HG03139 (cell line): ENCODE results near the gene ADAMTS12.

Experiments used
- ATAC-seq: cut with Tn5 transposase; IDR thresholded peaks from one replicate; pipeline ENCODE4 v1.9.1; 2021; ENCODE audit not compliant: unreplicated experiment

Gene ADAMTS12

DNA sequence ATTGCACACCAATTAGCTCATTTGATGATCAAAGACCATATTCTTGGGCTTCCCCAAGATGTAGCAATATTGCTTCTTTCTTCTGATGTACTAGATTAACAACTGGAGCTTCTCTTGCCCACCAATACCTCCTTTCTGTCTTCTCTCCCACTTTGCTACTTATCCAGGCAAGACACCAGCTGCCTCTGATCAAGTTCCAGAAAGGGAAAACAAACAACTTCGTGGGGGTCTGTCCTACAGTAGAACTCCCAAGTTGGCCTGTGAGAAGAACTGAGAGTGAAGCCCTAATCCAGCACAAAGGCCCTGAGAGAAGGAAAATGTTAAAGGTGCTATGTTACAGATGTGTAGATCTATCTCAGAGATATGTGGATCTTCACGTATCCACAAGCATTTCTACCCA lies 44.9 kb downstream of the ADAMTS12 start:
- no peak for ATAC-seq

DNA sequence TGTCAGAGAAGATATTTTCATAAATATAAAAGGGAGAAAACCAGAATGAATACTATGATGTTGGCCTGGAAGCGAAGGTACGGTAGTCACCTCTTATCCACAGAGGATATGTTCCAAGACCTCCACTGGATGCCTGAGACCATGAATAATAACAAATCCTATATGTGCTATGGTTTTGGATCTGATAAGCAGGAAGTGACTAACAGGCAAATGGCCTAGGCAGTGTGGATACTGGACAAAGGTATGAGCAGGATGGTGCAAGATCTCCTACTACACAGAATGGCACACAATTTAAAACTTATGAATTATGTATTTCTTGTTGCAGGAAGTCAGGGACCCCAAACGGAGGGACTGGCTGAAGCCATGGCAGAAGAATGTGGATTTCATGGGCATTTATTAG lies 48.2 kb downstream of the ADAMTS12 start:
- ATAC-seq, result no peak

DNA sequence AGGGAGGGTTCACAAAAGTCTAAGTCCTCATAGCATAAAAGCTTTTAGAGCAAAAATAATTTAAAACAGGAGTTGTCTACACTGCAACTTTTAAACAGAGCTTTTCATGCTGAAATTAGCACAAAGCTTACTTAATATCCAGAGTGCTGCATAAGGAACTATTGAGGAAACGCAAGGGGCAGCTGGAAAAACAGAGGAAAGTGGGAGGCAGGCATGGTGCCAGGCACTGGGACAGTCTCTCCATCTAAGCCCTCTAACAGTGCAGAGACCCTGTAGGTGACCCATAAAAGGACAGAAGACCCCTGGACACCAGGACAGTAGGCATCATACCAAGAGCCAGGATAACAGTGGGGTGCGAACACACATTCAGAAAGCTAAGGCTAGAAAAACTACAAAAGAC lies 49.3 kb downstream of the ADAMTS12 start:
- ATAC-seq, result no peak

DNA sequence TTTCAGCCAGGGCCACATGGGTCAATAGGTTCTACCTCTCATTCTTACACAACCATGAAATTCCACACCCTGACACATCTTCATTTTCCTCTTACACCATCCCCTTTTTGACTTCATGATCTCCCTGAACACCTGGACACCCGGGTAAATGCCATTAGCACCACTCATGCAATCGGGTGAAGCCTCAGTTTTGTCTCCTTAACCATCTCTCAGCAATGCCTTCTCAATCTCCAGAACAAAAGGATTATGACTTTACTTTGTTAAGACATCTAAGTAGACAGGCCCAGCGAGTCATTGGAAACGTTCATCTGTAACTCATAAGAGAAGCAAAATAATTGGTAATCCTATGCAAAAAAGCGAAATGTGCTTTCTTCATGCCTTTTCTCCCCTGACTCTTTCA lies 49.9 kb downstream of the ADAMTS12 start:
- no peak for ATAC-seq

DNA sequence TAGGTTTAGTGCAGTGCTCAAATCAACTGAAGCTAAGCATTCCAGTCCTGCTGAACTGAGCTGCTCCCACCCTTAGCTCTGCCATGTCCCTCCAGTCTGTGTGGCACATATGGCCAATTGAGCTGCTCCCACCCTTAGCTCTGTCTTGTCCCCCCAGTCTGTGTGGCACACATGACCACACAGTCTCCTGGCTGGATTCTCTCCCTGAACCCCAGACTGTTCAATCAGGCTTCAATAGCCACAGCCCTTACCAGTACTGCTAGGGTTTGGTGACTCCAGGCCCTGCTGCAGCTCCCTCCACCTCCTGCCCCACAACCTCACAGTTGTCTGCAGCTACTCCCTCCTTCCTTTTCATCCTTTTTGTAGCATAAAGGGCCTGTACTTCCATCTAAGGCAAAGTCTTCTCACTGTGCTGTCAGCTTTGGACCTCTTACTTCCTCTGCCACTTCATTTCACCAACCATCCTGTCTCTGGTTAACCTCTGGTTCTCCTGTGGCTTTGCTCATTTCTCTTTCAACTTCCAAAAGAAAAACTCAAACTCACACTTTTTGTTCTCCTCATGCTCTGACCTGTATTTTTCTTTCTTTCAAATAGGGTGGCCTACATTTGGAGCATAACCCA lies 50.8 kb downstream of the ADAMTS12 start:
- peak; percentile 78 for ATAC-seq

DNA sequence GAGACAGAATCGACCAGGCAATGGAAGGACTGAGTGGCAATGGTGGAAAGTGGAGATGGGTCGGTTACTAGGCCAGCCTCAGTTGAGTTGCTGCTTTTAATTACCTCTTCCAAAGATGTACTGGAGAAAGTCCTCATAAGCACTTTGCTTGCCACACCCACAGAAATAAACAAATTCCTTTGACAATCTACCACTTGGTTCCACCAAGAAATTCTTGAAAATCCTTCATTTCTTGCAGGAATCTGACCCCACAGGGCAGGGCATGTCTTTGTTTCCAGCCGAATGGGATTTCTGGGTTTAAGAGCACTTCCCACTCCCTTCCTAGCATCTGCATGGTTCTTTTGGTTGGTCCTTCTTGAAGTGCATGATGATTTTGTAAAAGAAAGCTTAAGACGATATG lies 54.5 kb downstream of the ADAMTS12 start:
- ATAC-seq, result no peak

DNA sequence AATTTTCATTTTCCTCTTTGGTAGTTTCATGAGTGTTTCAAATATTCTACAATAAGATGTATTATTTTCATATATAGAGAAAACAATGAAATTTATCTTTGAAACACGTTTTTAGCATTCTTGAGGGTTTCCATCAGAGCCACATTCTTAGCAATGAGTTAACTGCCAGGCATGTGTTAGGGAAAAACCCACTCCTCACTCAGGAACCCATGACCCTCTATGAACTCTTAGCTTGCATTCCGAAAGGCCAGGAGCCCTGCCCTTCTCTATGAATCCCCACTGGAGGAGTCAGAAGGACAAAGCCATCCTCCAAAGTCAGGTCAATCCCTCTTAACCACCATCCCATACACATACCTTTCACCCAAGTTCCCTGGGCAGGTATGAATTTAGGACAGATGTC lies 57.5 kb downstream of the ADAMTS12 start:
- ATAC-seq, result no peak

DNA sequence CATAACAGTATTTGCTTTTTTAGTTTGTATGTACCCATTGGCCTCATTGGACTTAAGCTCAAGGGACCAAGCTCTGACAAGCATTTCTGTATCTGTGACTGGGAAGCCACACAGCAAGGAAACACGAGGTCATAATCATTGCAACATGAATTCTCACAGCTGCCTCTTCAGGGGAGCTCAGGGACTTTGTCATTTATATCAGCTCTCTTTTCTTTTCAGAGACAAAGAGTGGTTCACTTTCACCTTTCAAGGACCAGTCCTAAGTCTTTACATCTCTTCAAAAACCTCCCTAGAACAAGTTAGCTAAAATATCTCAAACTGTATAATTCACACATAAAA lies 58.6 kb downstream of the ADAMTS12 start:
- no peak for ATAC-seq

DNA sequence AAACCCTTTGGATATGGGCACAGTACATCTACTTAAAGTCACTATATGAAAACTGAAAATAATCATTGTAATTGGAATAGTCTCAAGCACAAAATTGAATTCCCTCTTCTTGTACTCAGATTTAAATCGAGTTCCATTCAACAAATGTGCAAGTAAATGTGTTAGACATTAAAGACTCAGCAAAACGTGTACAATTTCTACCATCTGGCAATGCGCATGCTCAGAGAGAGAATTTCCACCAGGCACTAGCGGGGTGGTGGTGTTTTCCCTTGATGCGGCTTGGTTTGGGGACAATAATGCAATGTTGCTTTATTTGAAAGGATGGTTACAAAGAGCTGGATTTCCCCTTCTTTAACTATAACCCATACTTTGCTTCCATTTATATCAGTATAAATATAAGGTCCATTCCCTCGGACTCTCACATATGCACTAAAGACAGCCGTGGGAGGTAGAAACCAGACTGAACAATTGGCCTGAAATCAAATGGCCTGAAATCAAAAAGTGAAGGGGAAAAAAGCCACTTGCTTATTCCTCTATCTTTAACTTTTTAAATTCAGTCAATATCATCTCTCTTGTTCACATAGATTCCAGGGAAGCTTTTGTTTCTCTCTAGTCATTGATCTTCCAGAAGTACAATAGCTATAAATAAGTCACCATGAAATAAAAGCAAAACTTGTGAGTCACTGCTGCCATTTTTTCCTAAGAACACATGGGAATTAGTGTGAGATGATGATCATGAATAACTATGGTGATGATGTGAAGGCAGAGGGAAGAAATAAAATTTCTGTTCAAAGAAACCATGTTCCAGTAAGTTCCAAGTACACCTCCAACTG lies 59.2 kb downstream of the ADAMTS12 start:
- ATAC-seq, result no peak

DNA sequence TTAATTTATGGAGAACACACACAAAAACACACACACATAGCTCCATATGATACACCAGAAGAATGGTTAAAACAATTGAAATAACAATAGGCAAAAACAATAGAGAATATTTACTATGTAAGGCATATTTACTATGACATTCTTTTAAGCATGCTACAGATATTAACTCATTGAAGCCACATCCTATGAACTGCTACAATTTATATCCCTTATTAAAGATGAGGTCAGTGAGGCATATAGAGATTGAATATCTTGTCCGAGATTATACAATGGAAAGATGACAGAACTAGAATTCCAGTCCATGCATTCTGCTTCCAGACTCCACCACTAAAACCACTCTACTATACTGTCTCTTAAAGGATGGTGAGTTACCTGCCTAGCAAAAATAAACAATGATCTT lies 60.7 kb downstream of the ADAMTS12 start:
- no peak for ATAC-seq

DNA sequence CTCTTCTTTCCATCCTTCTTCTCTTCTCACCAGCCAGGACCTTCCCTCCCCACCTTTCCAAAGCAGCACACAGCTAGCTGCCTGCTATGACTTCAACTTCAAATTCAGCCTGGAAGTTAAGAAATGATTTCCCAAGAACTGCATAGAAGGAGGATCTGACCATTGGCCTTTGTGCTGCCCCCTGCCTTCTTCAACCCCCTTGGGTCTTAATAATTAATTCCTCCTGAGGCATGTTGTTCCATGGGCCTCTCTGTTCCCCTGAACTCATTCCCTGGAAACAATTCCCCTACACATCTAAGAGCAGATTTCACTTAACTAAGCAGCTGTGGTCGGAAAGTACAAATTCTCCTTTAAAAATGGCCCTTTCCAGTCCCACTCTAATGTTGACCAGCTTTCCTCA lies 62.4 kb downstream of the ADAMTS12 start:
- ATAC-seq, result no peak

DNA sequence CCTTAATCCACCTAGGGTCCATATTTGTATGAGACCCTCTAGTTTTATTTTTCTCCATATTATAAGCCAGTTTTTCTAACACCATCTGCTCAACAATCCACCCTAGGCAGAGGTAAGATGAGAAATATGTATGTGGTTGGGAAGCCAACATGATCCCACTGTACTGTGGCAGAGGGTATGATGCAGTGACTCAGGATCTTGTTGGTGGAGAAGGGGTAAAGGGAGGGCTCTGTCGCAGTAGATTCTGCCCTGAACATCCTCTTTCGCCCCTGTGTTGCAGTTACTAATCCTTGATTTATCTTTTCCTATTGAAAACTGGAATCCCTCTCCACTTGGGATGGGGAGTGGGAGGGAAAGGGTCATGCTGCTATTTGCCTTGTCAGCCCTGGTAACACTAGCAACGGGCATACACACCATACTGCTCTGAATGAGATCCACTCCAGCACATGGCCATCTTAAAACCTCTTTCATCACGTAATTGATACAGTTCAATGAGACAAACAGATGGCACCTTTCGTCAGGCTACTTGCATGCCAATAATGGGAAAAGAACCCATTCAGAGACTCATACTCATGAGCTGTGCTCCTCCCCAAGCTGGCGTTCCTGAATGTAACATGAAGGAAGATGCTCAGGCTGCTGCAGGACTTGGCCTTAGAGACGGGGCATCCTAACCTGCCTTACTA lies 63.0 kb downstream of the ADAMTS12 start:
- no peak for ATAC-seq

DNA sequence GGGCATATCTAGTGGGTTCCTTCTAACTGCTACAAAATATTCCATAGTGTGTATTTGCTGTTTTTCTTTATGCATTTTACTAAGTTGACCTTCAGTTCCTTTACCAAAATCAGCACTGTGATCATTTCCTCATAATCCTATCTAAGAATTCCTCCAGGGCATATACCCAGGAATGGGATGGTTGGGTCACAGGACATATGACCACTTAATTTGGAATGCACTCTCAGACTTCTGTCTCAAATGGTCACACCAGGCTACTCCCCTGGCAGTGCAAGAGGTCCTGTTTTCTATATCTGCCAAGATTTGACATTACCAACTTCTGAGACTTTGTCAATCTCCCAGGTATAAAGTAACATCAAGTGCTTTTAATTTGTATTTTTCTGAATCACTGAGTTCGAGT lies 63.9 kb downstream of the ADAMTS12 start:
- no peak for ATAC-seq

DNA sequence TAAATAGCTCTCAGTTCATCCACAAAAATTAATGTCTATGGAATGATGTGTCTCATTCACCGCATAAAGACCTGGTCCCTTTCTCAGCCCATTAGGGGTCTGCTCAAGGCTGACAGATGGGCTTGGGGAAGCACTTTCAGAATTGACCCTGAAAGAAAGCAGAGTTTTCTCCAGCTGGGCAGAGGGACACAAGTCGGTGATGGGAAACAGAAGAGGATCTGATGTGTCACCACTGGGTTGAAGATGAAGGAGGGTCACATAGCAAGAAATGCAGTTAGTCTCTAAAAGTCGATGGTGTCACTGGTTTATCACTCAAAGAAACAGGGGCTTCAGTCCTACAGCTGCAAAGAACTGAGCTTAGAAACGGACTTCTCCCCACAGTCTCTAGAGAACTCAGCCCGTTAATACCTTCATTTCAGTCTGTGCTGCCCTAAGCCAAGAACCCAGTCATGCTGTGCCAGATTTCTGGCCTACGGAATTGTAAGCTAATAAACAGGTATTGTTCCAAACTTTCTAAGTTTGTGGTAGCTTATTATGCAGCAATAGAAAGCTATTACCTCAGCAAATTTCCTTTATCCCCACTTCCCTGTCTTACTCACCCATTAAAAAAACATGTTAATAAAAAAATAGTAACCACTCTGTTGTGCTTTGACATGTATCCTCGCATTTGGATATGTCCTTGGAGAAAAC lies 64.6 kb downstream of the ADAMTS12 start:
- ATAC-seq, result no peak

DNA sequence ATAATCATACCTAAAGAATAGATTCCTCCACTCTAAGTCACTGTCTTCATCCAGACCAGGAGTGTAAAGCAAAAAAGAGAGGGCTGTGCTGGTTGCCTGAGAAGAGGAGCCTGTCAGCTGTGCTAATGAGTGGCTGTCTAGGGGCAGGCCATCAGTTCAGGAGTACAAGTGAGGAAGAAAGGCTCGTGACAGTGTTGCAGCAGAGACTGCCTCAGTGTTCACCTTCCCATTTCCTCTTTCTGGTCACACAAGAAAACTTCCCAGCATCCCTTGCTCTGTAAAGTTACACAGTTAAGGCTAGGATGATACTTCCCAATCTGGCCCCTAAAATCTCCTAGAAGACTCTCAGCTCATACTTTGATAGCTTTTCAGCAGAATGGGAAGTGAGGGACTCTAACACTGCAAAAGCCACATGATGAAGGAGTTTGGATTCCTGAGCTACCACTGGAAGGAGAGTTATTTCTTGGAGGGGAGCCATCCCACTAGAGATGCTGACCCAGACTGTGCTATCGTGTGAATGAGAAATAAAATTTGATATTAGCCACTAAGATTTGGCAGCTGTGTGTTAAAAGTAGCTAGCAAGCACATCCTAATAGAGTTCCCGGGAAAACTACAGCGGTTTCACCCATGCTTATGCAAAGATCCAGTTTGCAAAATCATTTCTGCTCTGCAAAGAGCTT lies 67.1 kb downstream of the ADAMTS12 start:
- peak; percentile 71 for ATAC-seq

DNA sequence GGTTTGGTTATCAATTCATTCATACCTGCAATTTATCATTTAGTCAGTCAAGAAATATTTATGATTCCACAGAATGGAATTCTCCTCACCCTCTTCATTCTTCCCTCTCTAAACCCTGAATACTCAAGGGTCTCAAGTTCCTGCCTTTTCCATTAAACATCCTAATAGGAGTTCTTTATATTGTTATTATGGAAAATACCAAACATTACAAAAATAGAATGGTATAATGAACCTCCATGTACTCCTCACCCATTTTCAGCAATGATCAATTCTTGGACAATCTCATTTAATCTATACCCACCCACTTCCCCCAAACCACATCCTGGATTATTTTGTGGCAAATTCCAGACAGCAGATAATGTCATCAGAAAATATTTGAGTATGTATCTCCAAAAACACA lies 74.5 kb downstream of the ADAMTS12 start:
- no peak for ATAC-seq

DNA sequence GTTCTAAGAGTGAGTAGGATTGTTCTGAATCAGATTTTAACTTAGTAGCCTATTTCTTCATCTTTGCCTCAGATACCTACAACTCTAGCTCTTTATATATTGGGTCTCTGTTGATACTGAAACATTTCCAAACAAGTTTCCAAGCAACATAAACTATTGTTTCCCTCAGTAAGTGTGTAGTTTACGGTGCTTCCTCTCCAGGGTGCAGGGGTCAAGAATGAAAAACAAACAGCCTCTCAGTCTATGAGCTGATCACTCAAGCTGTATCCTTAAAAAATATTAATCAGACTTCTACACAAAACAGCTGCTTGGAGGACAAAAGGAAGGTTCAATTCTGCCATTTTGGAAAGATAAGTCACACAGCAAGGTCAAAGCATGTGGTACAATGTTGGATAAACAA lies 75.0 kb downstream of the ADAMTS12 start:
- ATAC-seq, result no peak

DNA sequence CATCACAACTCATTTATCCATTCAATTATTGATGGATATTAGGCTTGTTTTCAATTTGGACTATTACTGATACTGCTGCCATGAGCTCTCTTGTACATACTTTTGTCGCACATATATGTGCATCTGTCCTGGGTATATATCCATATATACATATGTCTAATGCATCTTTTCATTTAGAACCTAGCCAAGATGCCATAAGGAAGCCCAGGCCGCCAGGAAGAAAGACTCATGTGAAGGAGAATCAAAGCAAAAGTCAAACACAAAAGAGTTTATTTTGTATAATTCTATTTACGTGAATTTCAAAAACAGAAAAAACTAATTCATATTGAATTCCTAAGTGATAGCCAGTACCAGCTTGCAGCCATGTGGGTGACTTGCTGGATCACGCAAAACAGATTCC lies 79.0 kb downstream of the ADAMTS12 start:
- no peak for ATAC-seq

DNA sequence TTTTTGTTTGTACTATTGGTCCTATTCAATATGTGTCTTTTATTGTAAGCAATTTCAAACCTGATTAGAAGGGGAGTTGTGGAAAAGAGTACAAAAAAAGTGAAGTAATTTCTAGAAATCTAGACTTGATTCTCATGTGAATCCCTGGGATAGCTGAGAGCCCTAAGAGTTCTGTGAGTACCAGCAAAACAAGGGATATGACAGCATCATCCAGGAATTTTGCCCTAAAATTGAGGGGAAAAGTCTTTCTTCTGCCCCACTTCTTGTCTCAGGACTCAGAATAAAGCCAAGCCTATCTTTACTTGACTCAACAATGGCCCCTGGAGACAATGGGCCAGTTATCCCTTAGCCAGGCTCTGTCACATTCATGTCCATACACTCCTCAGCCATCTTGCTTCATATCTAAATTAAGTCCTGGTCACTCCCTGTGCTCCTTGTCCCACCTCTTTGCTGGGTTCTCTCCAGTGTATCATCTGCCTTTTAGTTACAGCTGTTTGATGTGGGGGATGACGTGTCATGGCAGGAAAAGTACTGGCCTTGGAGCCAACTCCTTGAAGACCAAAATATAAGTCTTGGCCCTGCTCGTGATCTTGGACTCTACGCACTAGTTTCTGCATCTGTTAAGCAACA lies 81.2 kb downstream of the ADAMTS12 start:
- ATAC-seq, result no peak

DNA sequence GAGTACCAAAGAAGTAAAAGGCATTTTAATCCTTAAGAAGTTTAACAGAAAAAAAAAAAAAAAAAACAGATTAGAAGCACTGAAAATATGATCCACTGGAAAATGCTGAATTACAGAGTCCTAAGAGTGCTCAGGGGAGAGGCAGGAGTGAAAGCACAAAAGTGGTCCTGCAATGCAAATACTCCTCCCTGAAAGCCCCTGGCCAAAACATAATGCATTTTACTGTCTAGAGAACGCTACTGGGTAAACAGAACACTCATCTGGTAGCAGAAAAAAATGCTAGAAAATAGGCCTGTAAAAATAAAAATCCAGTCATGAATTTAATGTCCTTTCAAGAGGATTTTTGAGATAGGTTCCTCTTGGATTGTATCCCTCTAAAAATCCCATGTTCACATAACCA lies 81.9 kb downstream of the ADAMTS12 start:
- ATAC-seq, result no peak

DNA sequence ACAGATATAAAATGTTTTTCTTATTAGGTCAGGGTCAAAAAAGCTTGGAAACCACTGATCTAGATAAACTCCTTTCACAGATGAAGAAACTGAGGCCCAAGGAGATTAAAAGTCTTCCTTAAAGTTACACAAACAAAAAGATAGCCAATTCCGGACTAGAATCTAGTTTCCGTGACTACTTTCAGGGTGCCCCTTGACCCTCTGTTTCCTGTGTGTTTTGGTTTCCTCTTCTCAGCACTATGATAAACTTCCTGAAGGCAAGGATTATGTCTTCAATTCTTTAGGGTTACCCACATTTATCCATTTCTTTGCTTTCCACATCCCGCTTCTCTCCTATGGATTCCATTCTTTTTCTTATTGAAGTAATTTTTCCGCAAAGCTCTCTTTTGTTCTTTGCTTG lies 83.1 kb downstream of the ADAMTS12 start:
- no peak for ATAC-seq
